Measurements from ENCODE around the gene SH3RF3.

The SH3RF3 gene

GRCh38 chr2:109258376-109258775 is 129.4 kb downstream of the SH3RF3 start:
- TF ChIP-seq, protein P1, sequence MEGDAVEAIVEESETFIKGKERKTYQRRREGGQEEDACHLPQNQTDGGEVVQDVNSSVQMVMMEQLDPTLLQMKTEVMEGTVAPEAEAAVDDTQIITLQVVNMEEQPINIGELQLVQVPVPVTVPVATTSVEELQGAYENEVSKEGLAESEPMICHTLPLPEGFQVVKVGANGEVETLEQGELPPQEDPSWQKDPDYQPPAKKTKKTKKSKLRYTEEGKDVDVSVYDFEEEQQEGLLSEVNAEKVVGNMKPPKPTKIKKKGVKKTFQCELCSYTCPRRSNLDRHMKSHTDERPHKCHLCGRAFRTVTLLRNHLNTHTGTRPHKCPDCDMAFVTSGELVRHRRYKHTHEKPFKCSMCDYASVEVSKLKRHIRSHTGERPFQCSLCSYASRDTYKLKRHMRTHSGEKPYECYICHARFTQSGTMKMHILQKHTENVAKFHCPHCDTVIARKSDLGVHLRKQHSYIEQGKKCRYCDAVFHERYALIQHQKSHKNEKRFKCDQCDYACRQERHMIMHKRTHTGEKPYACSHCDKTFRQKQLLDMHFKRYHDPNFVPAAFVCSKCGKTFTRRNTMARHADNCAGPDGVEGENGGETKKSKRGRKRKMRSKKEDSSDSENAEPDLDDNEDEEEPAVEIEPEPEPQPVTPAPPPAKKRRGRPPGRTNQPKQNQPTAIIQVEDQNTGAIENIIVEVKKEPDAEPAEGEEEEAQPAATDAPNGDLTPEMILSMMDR (IDR thresholded peaks at IDR 0.05; ENCODE audit: low read depth, low read length, missing control alignments): no peak
- no peak overlapping the region for H3K4me3 ChIP-seq (ENCODE audit: low read depth, low read length)

DNA sequence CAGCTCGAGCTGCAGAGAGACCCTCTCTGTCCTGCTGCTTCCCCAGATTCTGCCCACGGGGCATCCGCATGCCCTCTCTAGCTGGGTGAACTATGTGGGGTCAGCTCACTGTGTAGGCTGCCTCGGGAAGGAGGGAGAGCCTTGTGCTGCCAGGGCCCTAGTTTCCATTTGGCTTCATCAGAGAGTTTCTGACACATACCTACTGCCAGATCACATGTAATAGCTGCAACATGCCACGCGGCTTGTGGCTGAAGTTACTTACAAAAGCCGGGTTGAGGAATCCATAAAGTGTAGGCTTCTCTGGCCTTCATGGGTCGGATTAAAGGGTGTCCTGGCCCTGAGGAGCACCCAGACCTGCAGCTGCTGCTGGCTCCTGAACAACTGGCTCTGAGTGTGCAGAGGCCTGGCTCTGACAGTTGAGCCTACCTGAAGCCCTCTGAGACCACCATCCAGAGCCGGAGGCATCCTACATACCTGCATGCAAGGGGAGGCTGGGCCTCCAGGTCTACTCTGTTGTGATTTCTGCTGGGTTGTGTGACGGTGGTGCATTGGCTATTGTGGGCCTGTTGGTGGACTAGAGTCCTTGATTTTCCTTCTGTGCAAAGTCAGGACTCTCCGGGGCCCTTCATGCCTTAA is 130.0 kb downstream of the SH3RF3 start:
- TF ChIP-seq, protein P1 (IDR thresholded peaks at IDR 0.05; ENCODE audit: low read depth, low read length, missing control alignments): no peak
- DNase-seq (ENCODE audit: low read depth): no peak
- no peak overlapping the region for H3K4me3 ChIP-seq (ENCODE audit: low read depth, low read length)

More at GRCh38 chr2:109258376-109258775, 129.4 kb downstream of the SH3RF3 start:
- DNase-seq (ENCODE audit: low read depth): no peak

DNA sequence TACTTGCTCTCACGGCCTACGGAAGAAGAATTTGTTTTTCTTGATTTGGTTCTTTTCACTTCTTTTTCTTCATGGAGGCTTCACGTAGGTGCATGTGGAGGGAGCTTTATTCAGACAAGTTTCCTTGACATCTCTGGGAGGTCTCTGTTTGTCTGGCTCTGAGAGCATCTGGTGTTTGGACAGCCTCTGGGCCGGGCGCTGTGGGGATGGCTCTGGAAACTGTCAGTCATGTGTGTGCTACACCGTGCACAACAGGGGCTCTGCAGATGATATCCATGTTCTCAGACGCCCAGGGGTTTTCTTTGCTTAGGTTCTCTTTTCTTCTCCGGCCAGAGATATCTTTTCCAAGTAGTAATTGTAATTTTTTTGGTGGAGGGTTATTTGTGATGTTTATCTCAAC is 130.7 kb downstream of the SH3RF3 start:
- TF ChIP-seq, protein P1 (IDR thresholded peaks at IDR 0.05; ENCODE audit: low read depth, low read length, missing control alignments): no peak
- no peak overlapping the region for H3K4me3 ChIP-seq (ENCODE audit: low read depth, low read length)
- DNase-seq (ENCODE audit: low read depth): no peak

GRCh38 chr2:109260116-109260855 is 131.3 kb downstream of the SH3RF3 start:
- H3K4me3 ChIP-seq (ENCODE audit: low read depth, low read length): no peak overlapping the region
- TF ChIP-seq, protein P1 (IDR thresholded peaks at IDR 0.05; ENCODE audit: low read depth, low read length, missing control alignments): no peak
- DNase-seq (ENCODE audit: low read depth): no peak

- DNase-seq (ENCODE audit: low read depth): no peak
- no peak overlapping the region for H3K4me3 ChIP-seq (ENCODE audit: low read depth, low read length)
- TF ChIP-seq, protein P1 (IDR thresholded peaks at IDR 0.05; ENCODE audit: low read depth, low read length, missing control alignments): peak; percentile 30
Observed at GRCh38 chr2:109260886-109261700, 132.1 kb downstream of the SH3RF3 start.

DNA sequence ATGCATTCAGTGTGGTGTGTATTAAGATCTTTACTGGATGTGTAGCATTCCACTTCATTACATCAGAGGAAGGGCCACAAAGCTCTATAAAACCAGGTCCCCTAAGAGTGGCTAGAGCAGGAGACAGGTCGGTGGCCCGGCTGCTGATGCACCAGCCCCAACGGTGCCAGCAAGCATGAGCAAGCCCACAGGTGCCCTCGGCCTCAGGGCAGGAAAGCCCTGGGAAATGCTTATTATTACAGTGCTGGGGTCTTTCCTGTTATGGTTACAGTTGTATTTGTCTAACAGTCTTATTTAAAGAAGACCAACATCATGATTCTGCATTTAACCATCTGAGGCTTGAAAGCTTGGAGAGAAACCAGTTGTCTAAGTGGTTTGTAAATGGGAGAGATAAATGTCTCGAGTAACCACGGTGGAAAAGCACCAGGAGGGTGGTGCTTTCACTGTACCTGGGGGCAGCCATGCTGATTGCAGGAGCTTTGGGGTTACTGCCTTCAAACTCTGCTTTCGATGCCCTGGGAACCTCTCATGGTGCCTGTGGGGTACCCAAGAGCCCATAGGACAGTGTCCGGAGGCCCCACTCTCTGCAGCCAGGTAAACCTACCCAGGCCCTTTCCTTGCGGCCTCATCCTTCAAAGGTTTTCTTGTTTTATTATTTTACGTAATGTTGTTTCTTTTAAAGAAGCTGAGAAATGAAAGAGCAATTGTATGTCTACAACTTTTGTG is 133.1 kb downstream of the SH3RF3 start:
- H3K4me3 ChIP-seq (ENCODE audit: low read depth, low read length): no peak overlapping the region
- DNase-seq (ENCODE audit: low read depth): no peak
- TF ChIP-seq, protein P1 (IDR thresholded peaks at IDR 0.05; ENCODE audit: low read depth, low read length, missing control alignments): no peak
